Ovary (tissue), 3 donors: Measurements from ENCODE around the gene RIPOR1.

Source experiments
- CTCF ChIP-seq, 3 donors: fragments of 450-650 bp in 2 of 3; fragments of 200-600 bp in 1 of 3; IDR thresholded peaks; one replicate each; pipeline versions ENCODE4 v1.5.1 to v1.8.0; 2016 to 2022; ENCODE audit warnings: antibody characterized with exemption in 3 of 3, mild to moderate bottlenecking in 1 of 3
- EP300 ChIP-seq: sonication (generic); formaldehyde crosslinking; IDR thresholded peaks from one replicate; pipeline ENCODE4 v1.6.1; 2017; ENCODE audit warnings: antibody characterized with exemption
- POLR2A ChIP-seq: fragments of 450-650 bp; IDR thresholded peaks from one replicate; pipeline ENCODE4 v1.6.1; 2017; ENCODE audit warnings: antibody characterized with exemption, mild to moderate bottlenecking, moderate library complexity
- donor health status: DM: no; HTN: no; CAD: no.

GRCh38 chr16:67547423-67548264, 19.0 kb downstream of the RIPOR1 start:
- TF ChIP-seq EP300: no peak
- TF ChIP-seq CTCF (IDR thresholded peaks at IDR 0.05): no peak
- TF ChIP-seq POLR2A: no peak
